Measurements from ENCODE around the gene SPINK7.

SPINK7 gene

DNA sequence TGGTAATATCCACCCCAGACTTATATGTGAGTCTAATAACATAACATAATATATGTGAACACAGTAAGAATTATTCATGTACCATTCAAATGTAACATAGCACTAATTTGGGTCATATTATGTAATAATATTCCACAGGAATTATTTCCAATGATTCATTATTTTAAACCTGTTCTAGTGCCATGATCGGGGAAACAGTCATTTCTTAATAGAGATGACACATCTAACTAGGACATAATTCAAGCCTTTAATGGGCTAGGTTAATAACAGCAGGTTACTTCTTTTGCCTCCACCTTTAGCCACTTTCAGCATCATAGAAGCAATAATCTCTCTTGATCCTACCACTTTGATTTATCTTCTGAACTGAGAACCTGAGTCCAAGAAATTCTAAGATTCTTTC lies 35.5 kb downstream of the SPINK7 start:
- no peak for FAIRE-seq

DNA sequence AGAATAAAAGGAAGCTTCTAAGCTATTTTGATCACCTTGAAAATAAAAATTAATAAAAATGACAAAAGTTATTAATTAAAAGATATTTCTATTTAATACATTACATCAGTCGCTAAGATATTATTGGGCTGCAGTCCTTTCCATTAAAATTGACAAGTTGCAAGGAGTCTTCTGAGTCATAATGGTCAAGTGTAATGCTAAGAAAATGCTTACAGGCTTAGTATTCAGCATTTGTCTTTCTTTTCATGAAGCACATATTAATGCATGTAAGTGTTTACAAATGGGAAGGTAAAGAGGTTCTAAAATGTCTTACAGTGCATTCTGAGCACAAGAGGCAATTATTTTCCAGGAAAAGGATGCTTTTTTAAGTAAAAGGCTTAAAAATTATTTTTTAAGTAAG lies 40.5 kb downstream of the SPINK7 start:
- FAIRE-seq, result no peak

DNA sequence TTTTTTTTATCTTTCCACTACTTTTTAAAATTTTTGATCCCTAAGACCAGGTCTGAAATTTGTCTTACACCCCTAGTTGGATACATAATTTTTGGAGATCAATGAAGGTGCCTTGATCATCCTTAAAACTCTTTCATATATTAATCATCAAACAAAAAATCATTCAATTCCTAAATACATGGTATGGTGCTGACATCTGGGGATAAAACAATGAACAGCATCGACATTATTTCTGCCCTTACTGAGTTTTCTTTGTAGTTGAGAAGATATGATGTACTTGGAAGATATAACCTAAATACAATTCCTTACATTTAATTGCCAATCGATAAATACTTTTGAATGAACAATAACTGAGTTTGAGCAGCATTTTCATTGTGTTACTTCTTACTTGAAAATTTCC lies 41.4 kb downstream of the SPINK7 start:
- no peak for FAIRE-seq

DNA sequence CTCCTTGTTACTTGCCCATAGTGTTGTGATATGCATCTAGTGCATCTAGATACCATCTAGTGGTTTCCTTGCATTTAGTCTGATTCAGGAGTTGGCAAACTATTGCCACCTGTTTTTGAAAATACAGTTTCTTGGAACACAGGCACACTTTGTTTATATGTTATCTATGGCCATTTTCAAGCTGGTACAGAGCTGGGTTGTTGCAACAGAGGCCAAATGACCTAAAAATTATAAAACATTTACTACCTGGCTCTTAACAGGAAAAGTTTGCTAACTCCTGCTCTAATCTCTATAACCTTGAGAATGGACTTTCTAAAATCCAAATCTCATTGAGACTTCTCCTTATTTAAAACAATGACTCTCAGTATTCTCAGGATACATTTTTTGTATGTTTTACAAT lies 52.1 kb downstream of the SPINK7 start:
- no peak for FAIRE-seq
